K562 (cell line): ENCODE data around the gene MTO1. TPM values are rescaled to one million over a fixed set of nuclear protein-coding genes. Genes with fewer than 3 reads are reported as not detected.

ENCODE experiments used
- ERF ChIP-seq: fragments of 450-650 bp; formaldehyde crosslinking; IDR thresholded peaks from 2 replicates; pipeline ENCODE4 v1.4.0; 2020; ENCODE audit warnings: mild to moderate bottlenecking, mixed read lengths
- FOXK1 ChIP-seq: sonication (generic); formaldehyde crosslinking; IDR thresholded peaks from 2 replicates; pipeline ENCODE4 v1.8.0; 2022; ENCODE audit warnings: missing genetic modification reagents, mild to moderate bottlenecking, borderline replicate concordance
- FOXP1 ChIP-seq: sonication (generic); formaldehyde crosslinking; IDR thresholded peaks from 2 replicates; pipeline ENCODE4 v1.8.0; 2022; ENCODE audit warnings: mild to moderate bottlenecking, missing genetic modification reagents
- IRF1 ChIP-seq: sonication (generic); formaldehyde crosslinking; IDR thresholded peaks from 2 replicates; pipeline ENCODE4 v1.8.0; 2022; ENCODE audit warnings: missing genetic modification reagents, mild to moderate bottlenecking, borderline replicate concordance
- OTX1 ChIP-seq: fragments of 450-650 bp; formaldehyde crosslinking; IDR thresholded peaks from 2 replicates; pipeline ENCODE4 v1.4.0; 2022; ENCODE audit warnings: mild to moderate bottlenecking
- TCFL5 ChIP-seq: fragments of 250-450 bp; sonication (Bioruptor Pico); conservative IDR thresholded peaks from 2 replicates; pipeline ENCODE4 v1.6.1; 2021; ENCODE audit warnings: mild to moderate bottlenecking, moderate library complexity, matching md5 sums
- ZBTB2 ChIP-seq: fragments of 450-650 bp; IDR thresholded peaks from 2 replicates; pipeline ENCODE4 v1.6.1; 2016; ENCODE audit warnings: antibody characterized with exemption
- ZBTB33 ChIP-seq: sonication (generic); formaldehyde crosslinking; IDR thresholded peaks from 2 replicates; pipeline ENCODE4 v1.8.1; 2023; ENCODE audit warnings: mild to moderate bottlenecking, missing genetic modification reagents
- ZNF224 ChIP-seq: sonication (generic); formaldehyde crosslinking; IDR thresholded peaks from 2 replicates; pipeline ENCODE4 v1.8.0; 2022; ENCODE audit warnings: mild to moderate bottlenecking, missing genetic modification reagents
- ZNF407 ChIP-seq: fragments of 450-650 bp; IDR thresholded peaks from 2 replicates; pipeline ENCODE4 v1.6.1; 2016; ENCODE audit warnings: low read depth
- polyA plus RNA-seq, 8 experiments: library from polyadenylated mRNA; depleted of rRNA in 4 of 8; stranded (reverse) in 5 of 8; unstranded in 3 of 8; fragments of >200 nt; fragmentation: Nextera tagmentation in 2 of 8; fragmentation: Illumina TruSeq in 1 of 8; extraction: Ambion mirVana in 2 of 8; extraction: Trizol in 1 of 8; gene quantifications; 2 replicates each; pipeline versions ENCODE4 v1.2.1 to v1.2.3, GENCODE V29; 2011 to 2014; ENCODE audit warnings: inconsistent platforms in 1 of 8, missing spikeins in 1 of 8
- total RNA-seq, 7 experiments: library from RNA; depleted of rRNA in 6 of 7; stranded (reverse); fragments of >200 nt in 6 of 7; fragmentation: Illumina TruSeq in 2 of 7; extraction: Trizol in 2 of 7; gene quantifications; 2 replicates each; pipeline versions ENCODE4 v1.2.1 to v1.2.3, GENCODE V29; 2011 to 2021; ENCODE audit warnings: low replicate concordance in 1 of 7
- TF ChIP-seq, protein P1 (sequence below): fragments of 450-650 bp; formaldehyde crosslinking; conservative IDR thresholded peaks from 2 replicates; pipeline ENCODE4 v1.4.0; 2022; ENCODE audit warnings: mild to moderate bottlenecking, missing genetic modification characterization

Gene MTO1
- total and polyA plus RNA-seq, 9 of the 15 experiments (the other 6 are each of a cell fraction or from before 2014, with no cell fraction given): 33.4 to 62.3 (median 50.6) TPM

DNA sequence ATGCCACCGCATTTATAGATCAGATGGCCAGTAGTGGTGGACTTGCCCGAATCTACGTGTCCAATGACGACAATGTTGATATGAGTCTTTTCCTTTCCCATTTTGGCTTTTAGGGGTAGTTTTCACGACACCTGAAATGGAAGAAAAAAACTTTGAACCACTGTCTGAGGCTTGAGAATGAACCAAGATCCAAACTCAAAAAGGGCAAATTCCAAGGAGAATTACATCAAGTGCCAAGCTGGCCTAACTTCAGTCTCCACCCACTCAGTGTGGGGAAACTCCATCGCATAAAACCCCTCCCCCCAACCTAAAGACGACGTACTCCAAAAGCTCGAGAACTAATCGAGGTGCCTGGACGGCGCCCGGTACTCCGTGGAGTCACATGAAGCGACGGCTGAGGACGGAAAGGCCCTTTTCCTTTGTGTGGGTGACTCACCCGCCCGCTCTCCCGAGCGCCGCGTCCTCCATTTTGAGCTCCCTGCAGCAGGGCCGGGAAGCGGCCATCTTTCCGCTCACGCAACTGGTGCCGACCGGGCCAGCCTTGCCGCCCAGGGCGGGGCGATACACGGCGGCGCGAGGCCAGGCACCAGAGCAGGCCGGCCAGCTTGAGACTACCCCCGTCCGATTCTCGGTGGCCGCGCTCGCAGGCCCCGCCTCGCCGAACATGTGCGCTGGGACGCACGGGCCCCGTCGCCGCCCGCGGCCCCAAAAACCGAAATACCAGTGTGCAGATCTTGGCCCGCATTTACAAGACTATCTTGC is 58.6 kb downstream of the MTO1 start (continued):
- TF ChIP-seq FOXP1 (CRISPR knock-in tag): 0 out of 2 replicates have a peak, but pooled peaks have one; percentile 26
- TF ChIP-seq OTX1 (CRISPR knock-in tag): peak; percentile 87; the same call in 1 of the 2 replicates
- no peak for TF ChIP-seq ZBTB2
- TF ChIP-seq, protein P1, sequence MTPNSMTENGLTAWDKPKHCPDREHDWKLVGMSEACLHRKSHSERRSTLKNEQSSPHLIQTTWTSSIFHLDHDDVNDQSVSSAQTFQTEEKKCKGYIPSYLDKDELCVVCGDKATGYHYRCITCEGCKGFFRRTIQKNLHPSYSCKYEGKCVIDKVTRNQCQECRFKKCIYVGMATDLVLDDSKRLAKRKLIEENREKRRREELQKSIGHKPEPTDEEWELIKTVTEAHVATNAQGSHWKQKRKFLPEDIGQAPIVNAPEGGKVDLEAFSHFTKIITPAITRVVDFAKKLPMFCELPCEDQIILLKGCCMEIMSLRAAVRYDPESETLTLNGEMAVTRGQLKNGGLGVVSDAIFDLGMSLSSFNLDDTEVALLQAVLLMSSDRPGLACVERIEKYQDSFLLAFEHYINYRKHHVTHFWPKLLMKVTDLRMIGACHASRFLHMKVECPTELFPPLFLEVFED (CRISPR knock-in tag): peak; percentile 7; the same call in 1 of the 2 replicates
- TF ChIP-seq FOXK1 (CRISPR knock-in tag): peak; percentile 89
- TF ChIP-seq IRF1 (CRISPR knock-in tag): no peak
- TF ChIP-seq TCFL5 (CRISPR knock-in tag): no peak
- TF ChIP-seq ERF (CRISPR knock-in tag): peak; percentile 77
- TF ChIP-seq ZNF224 (CRISPR knock-in tag): no peak
- TF ChIP-seq ZBTB33 (CRISPR knock-in tag): 0 out of 2 replicates have a peak, but pooled peaks have one; percentile 12
- TF ChIP-seq ZNF407: no peak
